GM12864 (cell line): Measurements from ENCODE around the gene MRPL57.
"Not testable (repeated sequence)": the region's sequence is repeated elsewhere in the genome, so short reads cannot be mapped to it uniquely, and the experiment has no call there.

Experiments
- DNase-seq: peaks from one replicate; pipeline ENCODE4 v3.0.0-alpha.2; 2011; ENCODE audit warnings: low read depth
- H3K4me3 ChIP-seq: 2 replicates; pipeline ENCODE4 v1.5.1; 2011; ENCODE audit warnings: mild to moderate bottlenecking, low read depth, low read length, control low read depth
- TF ChIP-seq, protein P1 (sequence below): IDR thresholded peaks from 2 replicates; pipeline ENCODE4 v1.5.1; 2011; ENCODE audit warnings: low read depth, mild to moderate bottlenecking, moderate library complexity, low read length, control low read depth, inconsistent platforms; ENCODE audit errors: missing control alignments

MRPL57 gene

DNA sequence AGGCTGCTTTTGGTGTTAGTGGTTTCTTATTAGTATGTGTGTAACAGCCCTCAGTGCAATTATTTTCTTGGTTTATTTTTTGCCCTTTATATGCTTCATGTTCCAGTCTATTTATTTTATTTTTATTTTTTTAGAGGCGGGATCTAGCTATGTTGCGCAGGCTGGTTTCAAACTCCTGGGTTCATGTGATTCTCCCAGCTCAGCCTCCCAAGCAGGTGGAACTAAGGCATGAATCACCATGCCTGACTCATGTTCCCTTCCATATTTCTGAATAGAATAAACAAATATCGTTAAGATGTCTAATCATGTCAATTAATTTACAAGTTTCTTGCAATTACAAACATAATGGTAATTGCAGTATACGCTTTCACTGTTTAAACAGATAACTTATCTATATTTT lies 11.8 kb upstream of the MRPL57 start:
- TF ChIP-seq, protein P1, sequence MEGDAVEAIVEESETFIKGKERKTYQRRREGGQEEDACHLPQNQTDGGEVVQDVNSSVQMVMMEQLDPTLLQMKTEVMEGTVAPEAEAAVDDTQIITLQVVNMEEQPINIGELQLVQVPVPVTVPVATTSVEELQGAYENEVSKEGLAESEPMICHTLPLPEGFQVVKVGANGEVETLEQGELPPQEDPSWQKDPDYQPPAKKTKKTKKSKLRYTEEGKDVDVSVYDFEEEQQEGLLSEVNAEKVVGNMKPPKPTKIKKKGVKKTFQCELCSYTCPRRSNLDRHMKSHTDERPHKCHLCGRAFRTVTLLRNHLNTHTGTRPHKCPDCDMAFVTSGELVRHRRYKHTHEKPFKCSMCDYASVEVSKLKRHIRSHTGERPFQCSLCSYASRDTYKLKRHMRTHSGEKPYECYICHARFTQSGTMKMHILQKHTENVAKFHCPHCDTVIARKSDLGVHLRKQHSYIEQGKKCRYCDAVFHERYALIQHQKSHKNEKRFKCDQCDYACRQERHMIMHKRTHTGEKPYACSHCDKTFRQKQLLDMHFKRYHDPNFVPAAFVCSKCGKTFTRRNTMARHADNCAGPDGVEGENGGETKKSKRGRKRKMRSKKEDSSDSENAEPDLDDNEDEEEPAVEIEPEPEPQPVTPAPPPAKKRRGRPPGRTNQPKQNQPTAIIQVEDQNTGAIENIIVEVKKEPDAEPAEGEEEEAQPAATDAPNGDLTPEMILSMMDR, result no peak
- H3K4me3 ChIP-seq, result no peak overlapping the region
- DNase-seq, result no peak

DNA sequence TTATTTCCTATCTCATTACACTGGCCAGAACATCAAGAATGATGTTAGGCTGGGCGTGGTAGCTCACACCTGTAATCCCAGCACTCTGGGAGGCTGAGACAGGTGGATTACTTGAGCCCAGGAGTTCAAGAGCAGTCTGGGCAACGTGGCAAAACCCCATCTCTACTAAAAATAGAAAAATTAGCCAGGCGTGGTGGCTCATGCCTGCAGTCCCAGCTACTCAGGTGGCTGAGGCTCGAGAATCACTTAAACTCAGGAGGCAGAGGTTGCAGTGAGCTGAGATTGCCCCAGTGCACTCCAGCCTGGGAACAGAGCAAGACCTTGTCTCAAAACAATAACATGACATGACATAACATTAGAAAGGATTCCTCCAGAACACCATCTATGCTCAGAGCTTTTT lies 10.9 kb upstream of the MRPL57 start:
- not testable (repeated sequence) for H3K4me3 ChIP-seq, DNase-seq

DNA sequence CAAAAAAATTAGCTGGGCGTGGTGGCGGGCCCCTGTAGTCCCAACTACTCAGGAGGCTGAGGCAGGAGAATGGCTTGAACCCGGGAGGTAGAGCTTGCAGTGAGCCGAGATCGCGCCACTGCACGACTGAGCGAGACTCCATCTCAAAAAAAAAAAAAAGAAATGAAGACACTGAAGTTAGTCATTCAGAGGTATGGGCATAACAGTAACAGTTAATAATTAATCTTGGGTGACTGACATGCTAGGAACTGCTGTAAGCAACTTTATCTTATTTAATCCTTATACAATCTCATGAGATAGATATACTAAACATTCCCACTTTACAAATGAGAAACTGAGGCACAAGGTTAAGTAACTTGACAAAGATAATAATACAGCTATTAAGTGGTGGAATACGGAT lies 5.0 kb upstream of the MRPL57 start:
- TF ChIP-seq, protein P1, result no peak
- H3K4me3 ChIP-seq, result no peak overlapping the region
- no peak for DNase-seq

DNA sequence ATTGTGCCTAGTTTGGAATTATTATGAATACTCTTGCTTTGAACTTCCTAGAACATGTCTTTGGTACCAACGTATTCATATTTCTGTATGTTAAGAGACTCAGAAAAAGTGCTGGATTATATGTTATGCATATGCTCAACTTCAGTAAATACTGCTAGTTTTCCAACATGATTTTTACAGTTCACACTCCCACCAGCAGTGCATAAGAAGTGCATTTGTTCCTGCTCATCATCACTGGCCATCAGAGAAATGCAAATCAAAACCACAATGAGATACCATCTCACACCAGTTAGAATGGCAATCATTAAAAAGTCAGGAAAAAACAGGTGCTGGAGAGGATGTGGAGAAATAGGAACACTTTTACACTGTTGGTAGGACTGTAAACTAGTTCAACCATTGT lies 2.7 kb upstream of the MRPL57 start:
- not testable (repeated sequence) for H3K4me3 ChIP-seq

DNA sequence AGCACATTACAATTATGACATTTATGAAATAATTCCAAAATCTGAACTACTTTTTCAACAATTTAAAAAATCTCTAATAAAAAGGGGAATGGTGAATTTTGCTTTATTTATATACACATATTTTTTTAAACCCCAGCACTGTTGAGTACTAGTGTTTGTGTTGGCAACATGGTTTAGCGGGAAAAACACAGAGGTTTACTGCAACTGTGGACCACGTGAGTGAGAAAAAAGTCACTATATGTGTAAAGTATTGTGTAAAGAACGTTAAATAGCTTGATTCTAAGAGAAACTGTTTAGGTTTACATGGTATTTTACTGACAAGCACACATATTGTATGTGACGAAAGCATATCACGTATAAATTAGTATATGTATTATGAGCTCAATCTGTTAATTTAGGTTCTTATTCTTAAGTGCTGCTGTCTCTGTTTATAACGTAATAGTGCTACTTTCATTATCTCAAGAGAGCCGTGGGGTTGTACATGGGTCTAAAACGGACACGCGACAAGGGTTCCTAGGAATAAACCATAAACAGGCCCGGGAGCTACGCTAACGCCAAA lies 723 bp upstream of the MRPL57 start:
- H3K4me3 ChIP-seq, result peak overlapping the region; percentile 99
- no peak for DNase-seq
- TF ChIP-seq, protein P1, result no peak

More for the DNA sequence above, 2.7 kb upstream of the MRPL57 start:
- DNase-seq, result not testable (repeated sequence)

DNA sequence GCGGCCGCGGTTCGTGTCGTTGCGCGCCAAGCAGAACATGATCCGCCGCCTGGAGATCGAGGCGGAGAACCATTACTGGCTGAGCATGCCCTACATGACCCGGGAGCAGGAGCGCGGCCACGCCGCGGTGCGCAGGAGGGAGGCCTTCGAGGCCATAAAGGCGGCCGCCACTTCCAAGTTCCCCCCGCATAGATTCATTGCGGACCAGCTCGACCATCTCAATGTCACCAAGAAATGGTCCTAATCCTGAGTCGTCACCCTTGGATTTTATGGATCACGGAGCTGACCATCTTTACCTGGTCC lies 475 bp downstream of the MRPL57 start:
- TF ChIP-seq, protein P1, result no peak
- no peak for DNase-seq
- H3K4me3 ChIP-seq, result peak overlapping the region; percentile 99

DNA sequence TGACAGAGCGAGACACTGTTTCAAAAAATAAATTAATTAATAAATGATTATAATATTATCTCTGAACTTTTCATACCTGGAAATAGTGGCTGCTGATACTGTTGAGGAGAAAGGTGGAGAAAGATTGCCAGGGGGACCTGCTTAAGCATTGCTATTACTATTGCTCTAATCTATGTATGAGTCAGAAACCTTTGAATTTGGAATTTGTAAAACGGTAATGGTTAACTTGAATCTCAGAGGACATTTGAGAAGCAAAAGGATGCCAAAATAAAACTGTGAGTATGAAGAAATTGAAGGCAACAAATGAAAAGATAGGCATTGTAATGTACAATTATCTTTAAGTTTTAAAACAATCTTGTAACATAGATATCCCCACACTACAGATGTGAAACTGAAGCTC lies 5.2 kb downstream of the MRPL57 start:
- no peak for DNase-seq
- TF ChIP-seq, protein P1, result no peak
- no peak overlapping the region for H3K4me3 ChIP-seq

DNA sequence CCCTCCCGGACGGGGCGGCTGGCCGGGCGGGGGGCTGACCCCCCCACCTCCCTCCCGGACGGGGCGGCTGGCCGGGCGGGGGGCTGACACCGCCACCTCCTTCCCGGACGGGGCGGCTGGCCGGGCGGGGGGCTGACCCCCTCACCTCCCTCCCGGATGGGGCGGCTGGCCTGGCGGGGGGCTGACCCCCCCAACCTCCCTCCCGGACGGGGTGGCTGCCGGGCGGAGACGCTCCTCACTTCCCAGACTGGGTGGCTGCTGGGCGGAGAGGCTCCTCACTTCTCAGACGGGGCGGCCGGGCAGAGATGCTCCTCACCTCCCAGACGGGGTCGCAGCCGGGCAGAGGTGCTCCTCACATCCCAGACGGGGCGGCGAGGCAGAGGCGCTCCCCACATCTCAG lies 10.0 kb downstream of the MRPL57 start:
- not testable (repeated sequence) for DNase-seq, H3K4me3 ChIP-seq

DNA sequence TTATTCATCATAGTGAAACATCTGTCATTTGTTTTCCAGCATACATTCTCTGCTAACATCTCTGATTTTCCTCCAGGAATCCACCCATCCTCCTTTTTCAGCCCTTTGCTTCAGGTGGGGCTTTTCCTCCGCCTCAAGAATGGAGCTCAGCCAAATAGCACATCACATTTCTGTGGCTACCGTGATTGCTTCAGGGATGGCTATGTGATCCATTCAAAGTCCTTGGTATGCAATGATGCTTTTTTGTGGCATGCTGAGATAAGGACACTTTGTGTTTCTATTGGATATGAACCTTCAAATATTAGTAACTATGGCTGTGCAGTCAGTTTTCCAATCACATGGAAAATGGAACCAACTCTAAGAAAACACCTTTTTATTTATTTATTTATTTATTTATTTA lies 18.3 kb downstream of the MRPL57 start:
- not testable (repeated sequence) for H3K4me3 ChIP-seq, DNase-seq

DNA sequence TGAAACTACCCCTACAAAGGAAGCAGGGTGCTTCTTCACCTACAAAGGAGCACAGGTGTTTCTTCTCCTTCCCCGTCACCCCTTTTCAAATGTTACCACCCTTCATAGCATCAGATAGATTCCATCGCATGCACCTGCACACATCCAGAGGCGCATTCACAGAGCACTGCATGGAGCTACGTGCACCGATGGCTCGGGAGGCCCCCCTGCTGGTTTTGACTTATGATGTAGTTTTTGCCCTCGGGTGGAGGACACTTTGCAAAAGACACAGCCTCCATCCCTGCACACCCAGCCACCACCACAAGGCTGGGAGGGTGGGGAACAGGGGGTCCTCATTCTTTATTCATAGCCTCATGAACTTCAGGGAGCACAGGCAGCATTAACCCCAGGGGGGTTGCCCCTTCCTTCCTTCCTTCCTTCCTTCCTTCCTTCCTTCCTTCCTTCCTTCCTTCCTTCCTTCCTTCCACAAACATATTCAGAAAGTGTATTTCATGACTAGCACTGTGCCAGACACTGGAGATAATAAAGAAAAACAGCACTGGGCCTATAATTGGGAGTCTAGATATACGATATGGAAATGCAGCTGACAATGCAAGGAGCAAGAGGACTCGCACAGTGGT lies 21.3 kb downstream of the MRPL57 start:
- H3K4me3 ChIP-seq, DNase-seq: not testable (repeated sequence)

DNA sequence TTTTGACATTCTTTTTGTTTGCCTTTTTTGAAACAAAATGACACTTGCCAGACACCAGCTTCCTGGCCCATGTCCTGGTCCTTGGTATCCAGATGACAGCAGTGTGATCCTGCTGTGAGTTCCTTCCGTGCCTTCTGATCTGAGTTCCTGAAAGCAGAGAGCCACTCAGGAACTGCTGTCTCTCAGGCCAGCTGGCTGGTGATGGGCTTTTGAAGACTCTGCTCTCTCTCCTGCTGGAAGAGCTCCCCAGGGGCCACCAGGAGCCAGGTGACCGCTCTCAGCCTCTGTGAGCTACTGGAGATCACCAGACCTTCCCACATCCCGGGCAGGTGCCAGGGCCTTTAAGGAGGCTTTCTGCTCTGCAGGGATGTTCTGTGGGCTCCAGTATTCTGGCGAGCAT lies 21.9 kb downstream of the MRPL57 start:
- DNase-seq, H3K4me3 ChIP-seq: not testable (repeated sequence)

DNA sequence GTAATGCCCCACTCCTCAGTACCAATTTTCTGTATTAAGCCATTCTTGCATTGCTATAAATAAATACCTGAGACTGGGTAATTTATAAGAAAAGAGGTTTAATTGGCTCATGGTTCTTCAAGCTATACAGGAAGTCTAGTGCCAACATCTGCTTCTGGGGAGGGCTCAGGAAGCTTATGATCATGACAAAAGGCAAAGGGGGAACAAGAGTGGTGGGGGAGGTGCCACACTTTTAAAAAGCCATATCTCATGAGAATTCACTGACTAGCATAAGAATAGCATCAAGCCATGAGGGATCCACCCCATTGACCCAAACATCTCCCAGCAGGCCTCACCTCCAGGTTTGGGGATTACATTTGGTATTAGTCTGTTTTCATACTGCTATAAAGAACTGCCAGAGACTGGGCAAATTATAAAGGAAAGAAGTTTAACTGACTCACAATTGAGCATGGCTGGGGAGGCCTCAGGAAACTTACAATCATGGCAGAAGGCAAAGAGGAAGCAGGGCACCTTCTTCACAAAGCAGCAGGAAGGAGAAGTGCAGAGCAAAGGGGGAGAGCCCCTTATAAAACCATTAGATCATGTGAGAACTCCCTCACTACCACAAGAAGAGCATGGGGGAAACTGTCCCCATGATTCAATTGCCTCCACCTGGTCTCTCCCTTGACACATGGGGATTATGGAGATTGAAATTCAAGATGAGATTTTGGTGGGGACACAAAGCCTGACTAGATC lies 25.2 kb downstream of the MRPL57 start:
- not testable (repeated sequence) for DNase-seq, H3K4me3 ChIP-seq
